Putamen (tissue), 1 donor: ENCODE measurements around the gene SH2D3A.
"Not testable (repeated sequence)": the region's sequence is repeated elsewhere in the genome, so short reads cannot be mapped to it uniquely, and the experiment has no call there.

Experiments
- DNase-seq: peaks from one replicate; pipeline ENCODE4 v3.0.0-alpha.2; 2016; ENCODE audit warnings: low spot score

SH2D3A gene

GRCh38 chr19:6767357-6768235 lies at the start of gene SH2D3A:
SH2D3A (minus strand) TSS chr19:6767435; CDS start chr19:6763748, 3,687 bp downstream.
- DNase-seq, result no peak

GRCh38 chr19:6813659-6814058 lies 46.4 kb upstream of the SH2D3A start:
- no peak for DNase-seq

- DNase-seq, result no peak
These were observed 45.4 kb upstream of the SH2D3A start for GRCh38 chr19:6812612-6813011.

- DNase-seq, result peak; percentile 16
These were observed 44.7 kb upstream of the SH2D3A start for GRCh38 chr19:6811906-6812305.

GRCh38 chr19:6811378-6811777 lies 44.1 kb upstream of the SH2D3A start:
- DNase-seq, result no peak

GRCh38 chr19:6809262-6809661 lies 42.0 kb upstream of the SH2D3A start:
- DNase-seq, result no peak

- DNase-seq, result no peak
These were observed 41.3 kb upstream of the SH2D3A start for GRCh38 chr19:6808494-6808893.

GRCh38 chr19:6807291-6807690 lies 40.1 kb upstream of the SH2D3A start:
- DNase-seq, result no peak

- DNase-seq, result no peak
These were observed 39.3 kb upstream of the SH2D3A start for GRCh38 chr19:6806488-6806887.

- no peak for DNase-seq
These were observed 35.8 kb upstream of the SH2D3A start for GRCh38 chr19:6803036-6803404.

GRCh38 chr19:6802336-6803035 lies 35.3 kb upstream of the SH2D3A start:
- peak; percentile 21 for DNase-seq

GRCh38 chr19:6801485-6802086 lies 34.4 kb upstream of the SH2D3A start:
- DNase-seq, result peak; percentile 19

GRCh38 chr19:6800991-6801484 lies 33.8 kb upstream of the SH2D3A start:
- DNase-seq, result no peak

- not testable (repeated sequence) for DNase-seq
These were observed 33.0 kb upstream of the SH2D3A start for GRCh38 chr19:6800160-6800790.

- DNase-seq, result no peak
These were observed 30.4 kb upstream of the SH2D3A start for GRCh38 chr19:6797646-6798045.

GRCh38 chr19:6796278-6796677 lies 29.0 kb upstream of the SH2D3A start:
- DNase-seq, result no peak

GRCh38 chr19:6794686-6795431 lies 27.6 kb upstream of the SH2D3A start:
- DNase-seq, result no peak

- DNase-seq, result no peak
These were observed 26.7 kb upstream of the SH2D3A start for GRCh38 chr19:6793973-6794372.

- no peak for DNase-seq
These were observed 26.2 kb upstream of the SH2D3A start for GRCh38 chr19:6793411-6793810.

- no peak for DNase-seq
These were observed 24.0 kb upstream of the SH2D3A start for GRCh38 chr19:6791237-6791636.
